Body of pancreas (tissue), 4 donors: ENCODE measurements around the gene PDE9A. TPM values are rescaled to one million over a fixed set of nuclear protein-coding genes. Genes with fewer than 3 reads are reported as not detected.

Experiments used
- ATAC-seq: fragments of 150-250 bp; one replicate; pipeline ENCODE4 v1.9.1; 2016
- DNase-seq, 4 donors: peaks; one replicate each; pipeline ENCODE4 v3.0.0-alpha.2; 2019
- H3K27ac ChIP-seq, 4 donors: fragments of 200-600 bp; sonication (generic); 1 replicate in 3 of 4; 2 replicates in 1 of 4; pipeline versions ENCODE4 v1.5.1 to v1.6.1; 2016 to 2019; ENCODE audit warnings: mild to moderate bottlenecking in 1 of 4, mixed read lengths in 1 of 4, moderate library complexity in 1 of 4
- H3K27me3 ChIP-seq, 2 donors: fragments of 200-600 bp; sonication (generic); one replicate each; pipeline ENCODE4 v1.6.0; 2016; ENCODE audit warnings: mild to moderate bottlenecking in 1 of 2
- H3K36me3 ChIP-seq, 2 donors: fragments of 200-600 bp; sonication (generic); replicated peaks in 1 of 2; 2 replicates each; pipeline ENCODE4 v1.5.1; 2016; ENCODE audit warnings: low read depth in 2 of 2; ENCODE audit not compliant: insufficient read depth in 1 of 2
- H3K4me1 ChIP-seq: fragments of 200-600 bp; sonication (generic); one replicate; pipeline ENCODE4 v1.6.0; 2016
- H3K4me3 ChIP-seq, 2 donors: fragments of 200-600 bp; sonication (generic); 1 replicate in 1 of 2; 2 replicates in 1 of 2; pipeline ENCODE4 v1.5.1; 2016 to 2019
- H3K9me3 ChIP-seq, 3 donors: fragments of 200-600 bp; sonication (generic); 1 replicate in 2 of 3; 2 replicates in 1 of 3; pipeline ENCODE4 v1.5.1; 2016
- CTCF ChIP-seq, 7 experiments: fragments of 450-650 bp in 4 of 7; fragments of 200-600 bp in 3 of 7; sonication (generic) in 3 of 7; IDR thresholded peaks; one replicate each; pipeline ENCODE4 v1.5.1; 2016 to 2019; ENCODE audit warnings: antibody characterized with exemption in 7 of 7
- POLR2A ChIP-seq, 3 donors: fragments of 450-650 bp; IDR thresholded peaks; one replicate each; pipeline ENCODE4 v1.6.1; 2016; ENCODE audit warnings: antibody characterized with exemption in 3 of 3, mild to moderate bottlenecking in 2 of 3
- WGBS, 2 donors: methylation state at CpG; one replicate each; pipeline ENCODE4 v1.1.5; 2017; 5-methylcytosine and 5-hydroxymethylcytosine counted together
- intact Hi-C: fragments of 100-400 bp; cut with DNase I; formaldehyde crosslinking; loops from one replicate; pipeline ENCODE4 v1.15.1; 2023
- total RNA-seq, 2 donors: library from RNA; depleted of rRNA; stranded (reverse); fragments of >200 nt; gene quantifications; one replicate each; pipeline ENCODE4 v1.1.0, GENCODE V29; 2016

The PDE9A gene
- total RNA-seq, 2 donors from 2014 or later = 5.2 to 7.9 TPM

- DNase-seq = no peak
- Histone ChIP-seq H3K4me1 (no peaks in the 10 kb centered on the region), H3K4me3 (no peak overlapping the region), H3K36me3 (no peaks in the 10 kb centered on the region), H3K27me3 (no peaks in the 10 kb centered on the region), H3K27ac (no peak overlapping the region), H3K9me3 (no peaks in the 10 kb centered on the region)
- intact Hi-C loops = no loop called here
- no peak for TF ChIP-seq CTCF (IDR thresholded peaks at IDR 0.05)
- no peak for TF ChIP-seq POLR2A (IDR thresholded peaks at IDR 0.05)
- ATAC-seq = no peak
- 82 to 92% methylated on average over 12 of the region's 12 CpGs for WGBS, 2 donors
Observed at GRCh38 chr21:42775123-42775522, 121.7 kb downstream of the PDE9A start.

GRCh38 chr21:42775891-42776290 is 122.5 kb downstream of the PDE9A start:
- intact Hi-C loops = no loop called here
- Histone ChIP-seq H3K4me1 (peaks cover 2% of the 10 kb centered on the region), H3K36me3 (no peaks in the 10 kb centered on the region), H3K27me3 (no peaks in the 10 kb centered on the region), H3K9me3 (no peaks in the 10 kb centered on the region), H3K27ac (no peak overlapping the region), H3K4me3 (no peak overlapping the region)
- no peak for DNase-seq
- 78 to 90% methylated on average over 10 to 13 of the region's 13 CpGs for WGBS, 2 donors
- no peak for TF ChIP-seq CTCF (IDR thresholded peaks at IDR 0.05)
- no peak for TF ChIP-seq POLR2A (IDR thresholded peaks at IDR 0.05)
- no peak for ATAC-seq

- Histone ChIP-seq H3K27me3 (no peaks in the 10 kb centered on the region), H3K9me3 (no peaks in the 10 kb centered on the region), H3K36me3 (no peaks in the 10 kb centered on the region), H3K4me1 (peaks cover 13% of the 10 kb centered on the region), H3K4me3 (no peak overlapping the region), H3K27ac (no peak overlapping the region)
- intact Hi-C loops = no loop called here
- DNase-seq (no peak), ATAC-seq (no peak)
- 61 to 78% methylated on average over 9 to 18 of the region's 18 CpGs for WGBS, 2 donors
- TF ChIP-seq CTCF (IDR thresholded peaks at IDR 0.05) (no peak), POLR2A (IDR thresholded peaks at IDR 0.05) (no peak)
Observed at GRCh38 chr21:42777064-42777756, 123.8 kb downstream of the PDE9A start.

GRCh38 chr21:42777757-42778344 is 124.4 kb downstream of the PDE9A start:
- peaks cover 14% of the 10 kb centered on the region for H3K4me1 ChIP-seq
- WGBS, 2 donors = 44 to 66% methylated on average over 20 to 21 of the region's 21 CpGs
- no peaks in the 10 kb centered on the region for H3K9me3 ChIP-seq
- intact Hi-C loops = no loop called here
- no peak for TF ChIP-seq CTCF (IDR thresholded peaks at IDR 0.05)
- TF ChIP-seq POLR2A (IDR thresholded peaks at IDR 0.05) = no peak
- ATAC-seq (no peak), DNase-seq (no peak)
- no peaks in the 10 kb centered on the region for H3K36me3 ChIP-seq
- H3K27me3 ChIP-seq = no peaks in the 10 kb centered on the region
- H3K27ac ChIP-seq = no peak overlapping the region
- H3K4me3 ChIP-seq = no peak overlapping the region

GRCh38 chr21:42779431-42779861 is 126.0 kb downstream of the PDE9A start:
- Histone ChIP-seq H3K36me3 (no peaks in the 10 kb centered on the region), H3K9me3 (no peaks in the 10 kb centered on the region), H3K4me3 (no peak overlapping the region), H3K4me1 (peaks cover 14% of the 10 kb centered on the region), H3K27me3 (no peaks in the 10 kb centered on the region), H3K27ac (no peak overlapping the region)
- TF ChIP-seq CTCF (IDR thresholded peaks at IDR 0.05) (no peak), POLR2A (IDR thresholded peaks at IDR 0.05) (no peak)
- 51 to 57% methylated on average over 8 to 10 of the region's 10 CpGs for WGBS, 2 donors
- ATAC-seq (no peak), DNase-seq (no peak)
- intact Hi-C loops = no loop called here
